K562 (cell line): ENCODE data around the gene PATJ.

Experiments used
- CBX5 ChIP-seq: IDR thresholded peaks from 2 replicates; pipeline ENCODE4 v1.6.1; 2014; ENCODE audit warnings: low read depth, borderline replicate concordance
- CTCF ChIP-seq, 3 experiments: IDR thresholded peaks in 2 of 3; conservative IDR thresholded peaks in 1 of 3; 2 replicates each; pipeline ENCODE4 v1.5.1; 2011 to 2012; ENCODE audit warnings: low read length in 3 of 3, mild to moderate bottlenecking in 3 of 3, control low read depth in 2 of 3, improper control_type of control experiment in 1 of 3, inconsistent platforms in 1 of 3, low read depth in 1 of 3, mixed read lengths in 1 of 3, moderate library complexity in 1 of 3; ENCODE audit not compliant: insufficient read depth in 2 of 3
- FOXK2 ChIP-seq, 2 experiments: fragments of 450-650 bp; IDR thresholded peaks in 1 of 2; conservative IDR thresholded peaks in 1 of 2; 2 replicates each; pipeline ENCODE4 v1.6.1; 2016; ENCODE audit warnings: low read depth in 2 of 2, mild to moderate bottlenecking in 1 of 2
- RBM39 ChIP-seq: fragments of 200-400 bp; formaldehyde crosslinking; optimal IDR thresholded peaks from 2 replicates; pipeline ENCODE3; 2018; ENCODE audit warnings: low read depth, low read length
- SP1 ChIP-seq: sonication (generic); formaldehyde crosslinking; IDR thresholded peaks from 2 replicates; pipeline ENCODE4 v1.8.1; 2022; ENCODE audit warnings: mild to moderate bottlenecking, missing genetic modification reagents
- SPI1 ChIP-seq: IDR thresholded peaks from 2 replicates; pipeline ENCODE4 v1.6.1; 2011; ENCODE audit warnings: low read depth, low read length, control low read depth, borderline replicate concordance
- TAF1 ChIP-seq: IDR thresholded peaks from 2 replicates; pipeline ENCODE4 v1.6.1; 2011; ENCODE audit warnings: mild to moderate bottlenecking, low read length, moderate library complexity; ENCODE audit not compliant: insufficient read depth, control insufficient read depth, severe bottlenecking; ENCODE audit errors: extremely low read depth
- YY1 ChIP-seq, 3 experiments: IDR thresholded peaks; 2 replicates each; pipeline ENCODE4 v1.6.1; 2011; ENCODE audit warnings: low read length in 2 of 3, mild to moderate bottlenecking in 2 of 3, moderate library complexity in 2 of 3, borderline replicate concordance in 1 of 3, control low read depth in 1 of 3, low read depth in 1 of 3; ENCODE audit not compliant: insufficient read depth in 3 of 3, insufficient replicate concordance in 2 of 3, control insufficient read depth in 1 of 3, insufficient read length in 1 of 3; ENCODE audit errors: extremely low read depth in 1 of 3
- ZC3H4 ChIP-seq: sonication (generic); formaldehyde crosslinking; IDR thresholded peaks from 2 replicates; pipeline ENCODE4 v1.9.0; 2021; ENCODE audit warnings: missing genetic modification reagents, borderline replicate concordance

GRCh38 chr1:61770131-61770530 is 27.9 kb downstream of the PATJ start:
- TF ChIP-seq YY1 (IDR thresholded peaks at IDR 0.05; ENCODE audit: borderline replicate concordance in 1 of 3, control insufficient read depth in 1 of 3, extremely low read depth in 1 of 3, insufficient read depth in 3 of 3, insufficient read length in 1 of 3, insufficient replicate concordance in 2 of 3, low read depth in 1 of 3, low read length in 2 of 3), result no peak
- TF ChIP-seq TAF1, result no peak
- TF ChIP-seq SPI1, result no peak
- TF ChIP-seq CBX5, result no peak
- TF ChIP-seq SP1 (CRISPR knock-in tag), result no peak
- TF ChIP-seq CTCF (IDR thresholded peaks at IDR 0.05 in 2 of 3, conservative IDR thresholded peaks at IDR 0.05 in 1 of 3; ENCODE audit: insufficient read depth in 2 of 3, low read depth in 1 of 3, low read length in 3 of 3), result no peak
- TF ChIP-seq ZC3H4 (CRISPR knock-in tag), result no peak
- no peak for TF ChIP-seq FOXK2 (conservative IDR thresholded peaks at IDR 0.05 in 1 of 2, IDR thresholded peaks at IDR 0.05 in 1 of 2; ENCODE audit: low read depth in 2 of 2)
- TF ChIP-seq RBM39, result no peak
